Measurements from ENCODE around the gene KLHL11. TPM values are rescaled to one million over a fixed set of nuclear protein-coding genes. Genes with fewer than 3 reads are reported as not detected.

Gene KLHL11, protein sequence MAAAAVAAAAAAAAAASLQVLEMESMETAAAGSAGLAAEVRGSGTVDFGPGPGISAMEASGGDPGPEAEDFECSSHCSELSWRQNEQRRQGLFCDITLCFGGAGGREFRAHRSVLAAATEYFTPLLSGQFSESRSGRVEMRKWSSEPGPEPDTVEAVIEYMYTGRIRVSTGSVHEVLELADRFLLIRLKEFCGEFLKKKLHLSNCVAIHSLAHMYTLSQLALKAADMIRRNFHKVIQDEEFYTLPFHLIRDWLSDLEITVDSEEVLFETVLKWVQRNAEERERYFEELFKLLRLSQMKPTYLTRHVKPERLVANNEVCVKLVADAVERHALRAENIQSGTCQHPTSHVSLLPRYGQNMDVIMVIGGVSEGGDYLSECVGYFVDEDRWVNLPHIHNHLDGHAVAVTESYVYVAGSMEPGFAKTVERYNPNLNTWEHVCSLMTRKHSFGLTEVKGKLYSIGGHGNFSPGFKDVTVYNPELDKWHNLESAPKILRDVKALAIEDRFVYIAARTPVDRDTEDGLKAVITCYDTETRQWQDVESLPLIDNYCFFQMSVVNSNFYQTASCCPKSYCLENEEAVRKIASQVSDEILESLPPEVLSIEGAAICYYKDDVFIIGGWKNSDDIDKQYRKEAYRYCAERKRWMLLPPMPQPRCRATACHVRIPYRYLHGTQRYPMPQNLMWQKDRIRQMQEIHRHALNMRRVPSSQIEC
- total RNA-seq, result 35.5 and 38.2 TPM in 2 replicates

DNA sequence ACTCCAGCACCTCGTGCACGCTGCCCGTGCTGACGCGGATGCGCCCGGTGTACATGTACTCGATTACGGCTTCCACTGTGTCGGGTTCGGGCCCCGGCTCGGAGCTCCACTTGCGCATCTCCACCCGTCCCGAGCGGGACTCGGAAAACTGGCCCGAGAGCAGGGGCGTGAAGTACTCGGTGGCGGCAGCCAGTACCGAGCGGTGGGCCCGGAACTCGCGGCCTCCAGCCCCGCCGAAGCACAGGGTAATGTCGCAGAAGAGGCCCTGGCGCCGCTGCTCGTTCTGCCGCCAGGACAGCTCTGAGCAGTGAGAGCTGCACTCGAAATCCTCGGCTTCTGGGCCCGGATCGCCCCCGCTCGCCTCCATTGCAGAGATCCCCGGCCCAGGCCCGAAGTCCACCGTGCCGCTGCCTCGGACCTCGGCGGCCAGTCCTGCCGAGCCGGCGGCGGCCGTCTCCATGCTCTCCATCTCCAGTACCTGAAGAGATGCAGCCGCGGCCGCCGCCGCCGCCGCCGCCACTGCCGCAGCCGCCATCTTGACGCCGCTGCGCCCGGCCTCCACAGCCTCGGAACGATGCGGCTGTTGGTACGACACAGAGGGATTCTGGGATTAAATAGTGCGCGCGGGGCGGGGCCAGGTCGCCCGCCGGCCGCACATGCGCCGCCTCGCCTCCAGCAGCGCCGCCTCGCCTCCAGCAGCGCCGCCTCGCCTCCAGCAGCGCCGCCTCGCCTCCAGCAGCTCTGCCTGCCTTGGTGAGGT is at the start of gene KLHL11:
Gene KLHL11, minus strand, starts transcription at position 588 of the 760 bp plus-strand sequence. Its CDS starts 53 bp downstream, at position 535.

DNA sequence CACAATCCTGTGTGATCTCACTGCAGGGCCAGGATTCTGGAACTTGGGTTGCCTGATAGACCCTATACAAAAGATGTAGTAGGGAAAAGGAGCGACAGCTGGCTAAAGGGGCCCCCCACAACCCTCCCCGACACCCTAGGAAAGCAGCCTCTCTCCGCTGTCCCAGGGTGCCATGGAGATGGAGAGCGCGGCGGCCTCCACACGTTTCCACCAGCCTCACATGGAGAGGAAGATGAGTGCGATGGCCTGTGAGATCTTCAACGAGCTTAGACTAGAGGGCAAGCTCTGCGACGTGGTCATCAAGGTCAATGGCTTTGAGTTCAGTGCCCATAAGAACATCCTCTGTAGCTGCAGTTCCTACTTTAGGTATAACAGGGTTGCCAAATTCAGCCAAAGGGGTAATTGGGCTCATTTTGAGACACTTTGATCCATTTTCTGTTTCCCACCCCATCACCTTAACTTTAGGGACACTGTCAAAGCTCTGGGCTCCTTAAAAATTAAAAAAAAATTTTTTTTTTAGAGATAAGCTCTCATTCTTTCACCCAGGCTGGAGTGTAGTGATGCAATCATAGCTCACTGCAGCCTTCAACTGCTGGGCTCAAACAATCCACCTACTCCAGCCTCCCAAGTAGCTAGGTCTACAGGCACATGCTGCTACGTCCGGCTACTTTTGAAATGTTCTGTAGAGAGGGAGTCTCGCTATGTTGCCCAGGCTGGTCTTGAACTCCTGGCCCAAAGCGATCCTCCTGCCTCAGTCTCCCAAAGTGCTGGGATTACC is 27.3 kb downstream of the KLHL11 start, which contains the start of gene KLHL10:
Gene KLHL10, plus strand, starts transcription at position 65 of the 778 bp plus-strand sequence. Its CDS starts 108 bp downstream, at position 173.

DNA sequence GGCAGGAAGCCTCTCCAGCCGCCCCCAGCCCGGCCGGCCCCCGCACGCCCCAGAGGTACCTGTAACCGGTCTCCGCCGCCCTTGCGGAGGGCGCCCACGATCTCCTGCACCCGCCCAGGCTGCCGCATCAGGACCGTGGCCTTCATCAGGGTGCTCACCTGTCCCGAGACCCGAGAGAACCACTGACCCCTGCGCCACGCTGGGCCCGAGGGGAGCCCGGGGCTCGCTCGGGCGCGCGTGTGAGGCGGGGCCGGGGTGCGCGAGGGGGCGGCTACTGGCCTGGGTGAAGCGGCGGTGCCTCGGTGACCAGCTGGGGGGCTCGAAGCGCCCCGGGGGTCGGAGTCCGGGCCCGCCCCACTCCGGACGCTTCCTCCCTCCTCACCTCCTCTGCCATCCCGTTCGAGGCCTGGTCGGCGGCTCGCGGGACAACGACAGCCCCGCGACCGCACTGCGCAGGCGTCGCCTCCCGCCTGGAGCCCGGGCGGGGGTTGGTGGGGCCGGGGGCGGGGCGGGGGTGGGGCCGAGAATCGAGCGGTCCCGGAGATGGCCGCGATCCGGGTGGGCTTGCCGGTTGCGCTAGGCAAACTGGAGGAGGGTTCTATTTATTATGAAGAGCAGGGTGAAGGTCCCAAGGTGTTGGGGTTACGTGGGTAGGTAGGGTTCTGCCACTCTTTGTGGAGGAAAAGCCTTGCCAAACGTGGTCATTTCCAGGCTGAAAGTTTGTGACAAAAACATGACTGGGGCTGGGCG is 29.2 kb downstream of the KLHL11 start, which contains the start of gene NT5C3B:
Gene NT5C3B, minus strand, starts transcription at position 433 of the 750 bp plus-strand sequence. Its CDS starts 39 bp downstream, at position 394.

DNA sequence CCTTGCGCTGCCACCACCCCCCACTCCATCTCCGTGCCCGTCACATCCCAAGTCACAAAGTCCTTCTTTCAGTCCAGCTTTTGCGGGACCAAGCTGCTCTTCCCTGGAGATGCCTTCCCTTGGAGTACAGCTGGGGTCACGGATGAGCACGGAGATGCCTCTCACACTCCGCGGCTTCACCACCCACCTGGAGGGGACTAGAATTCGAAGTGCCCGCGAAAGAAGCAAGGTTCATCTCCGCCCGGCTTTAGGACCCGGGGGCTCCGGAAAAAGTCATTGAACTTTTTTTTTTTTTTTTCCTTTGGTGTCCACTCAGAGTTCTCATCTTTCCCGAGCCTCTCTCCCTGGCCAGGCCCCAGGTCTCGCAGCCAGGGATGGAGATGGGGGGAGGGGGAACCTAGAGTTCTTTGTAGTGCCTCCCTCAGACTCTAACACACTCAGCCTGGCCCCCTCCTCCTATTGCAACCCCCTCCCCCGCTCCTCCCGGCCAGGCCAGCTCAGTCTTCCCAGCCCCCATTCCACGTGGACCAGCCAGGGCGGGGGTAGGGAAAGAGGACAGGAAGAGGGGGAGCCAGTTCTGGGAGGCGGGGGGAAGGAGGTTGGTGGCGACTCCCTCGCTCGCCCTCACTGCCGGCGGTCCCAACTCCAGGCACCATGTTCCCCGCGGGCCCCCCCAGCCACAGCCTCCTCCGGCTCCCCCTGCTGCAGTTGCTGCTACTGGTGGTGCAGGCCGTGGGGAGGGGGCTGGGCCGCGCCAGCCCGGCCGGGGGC is 52.7 kb downstream of the KLHL11 start, which contains the start of gene FKBP10:
Gene FKBP10, plus strand, starts transcription at position 624 of the 771 bp plus-strand sequence. Its CDS starts 31 bp downstream, at position 655.

DNA sequence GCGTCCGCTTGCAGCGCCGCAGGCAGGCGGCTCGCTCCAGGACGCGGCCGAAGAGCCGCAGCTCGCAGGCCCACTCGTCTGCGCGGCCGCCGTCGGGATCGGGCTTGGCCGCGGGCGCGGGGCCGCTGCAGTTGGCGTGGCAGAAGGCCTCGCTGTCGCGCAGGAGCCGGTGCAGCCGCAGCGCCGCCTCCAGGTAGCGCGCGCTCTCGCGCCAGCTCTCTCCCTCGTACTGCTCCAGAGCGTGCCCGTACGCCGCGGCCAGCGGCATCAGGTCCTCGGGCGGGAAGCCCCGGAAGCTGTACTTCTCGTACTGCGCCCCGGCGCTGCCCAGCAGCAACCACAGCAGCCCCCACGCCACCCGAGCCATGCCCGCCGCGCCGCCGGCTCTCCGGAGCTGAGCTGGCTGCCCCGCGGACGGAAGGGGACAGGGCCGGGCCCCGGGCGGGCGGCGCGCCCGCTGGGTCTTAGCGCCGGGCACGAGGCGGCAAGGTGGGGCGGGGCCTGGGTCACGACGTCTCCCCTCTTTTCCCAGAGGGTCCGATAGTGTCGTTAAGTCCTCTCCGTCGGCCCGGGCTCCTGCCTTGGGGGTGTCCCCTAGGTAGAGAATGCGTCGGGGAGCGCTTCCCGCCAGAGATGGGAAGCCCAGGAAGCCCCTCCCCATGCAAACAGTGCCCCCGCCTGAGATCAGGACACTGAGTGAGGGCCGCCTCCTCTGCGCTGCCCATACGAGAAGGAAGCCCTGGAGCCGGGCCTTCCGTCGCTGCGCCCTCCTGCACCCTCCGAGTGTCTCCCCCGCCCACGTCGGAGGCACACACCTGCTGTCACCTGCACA is 53.5 kb downstream of the KLHL11 start, which contains the start of gene P3H4:
Gene P3H4, minus strand, starts transcription at position 401 of the 832 bp plus-strand sequence. Its CDS starts 34 bp downstream, at position 367.

Small RNA genes lying within 50 kb of the gene (small RNA-seq; reads per million reads assigned to genes)
- gene AC125257.2, result not detected

Other genes with a start within 250 kb of the KLHL11 start
- gene KRT17, start 240.8 kb downstream of the KLHL11 start, total RNA-seq, result 0.22 and 0.80 TPM in 2 replicates
- 102 and 109 TPM in 2 replicates for gene EIF1, start 176.5 kb downstream of the KLHL11 start, total RNA-seq
- not detected in 2 replicates for gene GAST, start 153.1 kb downstream of the KLHL11 start, total RNA-seq
- gene HAP1, start 130.8 kb downstream of the KLHL11 start, total RNA-seq, result 0.07 and 0.53 TPM in 2 replicates
- gene JUP, start 78.7 kb downstream of the KLHL11 start, total RNA-seq, result 107 and 115 TPM in 2 replicates
- 40.0 and 52.8 TPM in 2 replicates for gene P3H4, start 53.5 kb downstream of the KLHL11 start, total RNA-seq
- gene FKBP10, start 52.4 kb downstream of the KLHL11 start, total RNA-seq, result 129 and 131 TPM in 2 replicates
- gene NT5C3B, start 29.2 kb downstream of the KLHL11 start, total RNA-seq, result 54.5 and 71.5 TPM in 2 replicates
- not detected in 2 replicates for gene KLHL10, start 27.6 kb downstream of the KLHL11 start, total RNA-seq
- gene ACLY, start 53.5 kb upstream of the KLHL11 start, total RNA-seq, result 309 and 427 TPM in 2 replicates
- 0.13 and 0.36 TPM in 2 replicates for gene ODAD4, start 65.2 kb upstream of the KLHL11 start, total RNA-seq
- 61.8 and 67.2 TPM in 2 replicates for gene CNP, start 101.4 kb upstream of the KLHL11 start, total RNA-seq
- gene DNAJC7, start 152.0 kb upstream of the KLHL11 start, total RNA-seq, result 93.2 and 95.2 TPM in 2 replicates
- 47.7 and 48.0 TPM in 2 replicates for gene NKIRAS2, start 154.7 kb upstream of the KLHL11 start, total RNA-seq
- gene C17orf113, start 185.2 kb upstream of the KLHL11 start, total RNA-seq, result 0.07 and 0.13 TPM in 2 replicates
- not detected in 2 replicates for gene ZNF385C, start 233.1 kb upstream of the KLHL11 start, total RNA-seq
- gene DHX58, start 247.3 kb upstream of the KLHL11 start, total RNA-seq, result 3.9 and 5.9 TPM in 2 replicates